GM21576 (cell line): ENCODE data around the gene NAP1L4.

Source experiments
- ATAC-seq: cut with Tn5 transposase; IDR thresholded peaks from one replicate; pipeline ENCODE4 v1.9.1; 2021; ENCODE audit warnings: mild to moderate bottlenecking, moderate library complexity; ENCODE audit not compliant: unreplicated experiment

Gene NAP1L4

DNA sequence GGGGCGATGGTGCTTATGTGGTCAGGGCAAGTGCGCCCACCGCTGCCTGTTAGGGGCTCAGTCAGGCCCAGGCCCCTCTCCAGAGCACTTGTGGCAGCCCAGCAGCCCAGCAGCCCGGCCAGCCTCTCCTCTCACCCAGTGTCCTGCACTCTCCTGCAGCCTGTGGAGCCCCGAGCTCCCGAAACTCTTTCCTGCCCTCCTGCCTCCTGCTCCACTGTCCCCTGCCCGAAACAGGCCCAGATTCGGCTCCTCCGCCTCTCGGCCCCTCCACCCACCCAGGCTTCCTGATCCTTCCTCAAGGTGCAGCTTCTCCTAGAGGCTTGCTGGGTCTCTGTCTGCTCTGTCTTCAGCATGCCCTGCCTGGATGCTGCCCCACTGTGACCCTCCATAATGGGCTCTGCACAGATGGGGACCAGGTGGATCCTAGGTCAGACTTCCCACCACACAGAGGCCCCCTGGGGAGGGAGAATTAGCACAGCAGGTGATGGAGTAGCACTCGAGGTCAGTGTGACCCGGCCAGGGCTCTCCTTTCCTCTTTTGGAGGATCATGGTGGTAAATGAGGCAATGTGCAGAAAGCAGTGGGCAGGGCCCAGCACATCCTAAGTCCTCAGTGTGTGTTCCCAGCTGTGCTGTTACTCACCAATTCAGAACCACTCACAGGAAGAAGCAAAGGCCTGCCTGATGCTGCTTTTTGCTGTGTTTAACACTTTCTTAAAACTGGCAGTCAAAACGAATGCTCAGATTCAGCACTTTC lies 18.6 kb upstream of the NAP1L4 start:
- ATAC-seq = no peak

DNA sequence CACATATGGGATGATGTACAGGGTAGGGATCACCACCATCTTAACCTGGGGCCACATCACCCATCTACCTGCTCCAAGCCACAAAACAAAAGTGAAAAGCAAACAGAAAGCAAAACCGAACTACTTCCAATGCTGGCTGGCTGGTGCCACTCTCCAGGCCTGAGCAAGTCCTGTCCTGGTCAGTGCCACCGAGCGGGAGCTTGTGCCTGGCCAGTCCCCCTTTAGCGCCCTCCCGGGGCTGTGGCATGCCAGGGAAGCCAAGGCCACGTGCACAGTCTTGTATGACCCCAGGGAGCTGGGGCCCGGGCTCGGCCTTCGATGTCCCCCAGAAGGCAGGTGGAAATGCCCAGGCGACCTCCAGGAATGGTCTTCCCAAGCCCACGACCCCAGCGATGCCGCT lies 17.9 kb upstream of the NAP1L4 start:
- no peak for ATAC-seq

DNA sequence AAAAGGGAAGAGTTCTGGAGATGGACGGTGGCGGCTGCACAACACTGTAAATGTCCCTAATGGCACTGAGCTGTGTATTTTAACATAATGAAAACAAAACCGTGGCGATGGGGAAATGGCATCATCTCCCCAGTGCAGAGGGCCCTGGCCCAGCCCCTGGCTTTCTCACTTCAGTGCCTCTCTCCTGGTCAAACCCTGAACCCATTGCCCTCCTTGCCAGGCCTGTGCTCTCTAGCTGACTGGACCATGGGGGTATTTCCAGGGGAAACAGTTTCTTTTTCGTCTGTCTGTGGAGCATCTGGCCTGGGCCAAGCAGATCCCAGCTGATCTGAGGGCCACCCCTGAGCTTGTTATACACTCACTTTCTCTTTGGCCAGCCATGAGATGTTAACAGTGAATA lies 17.4 kb upstream of the NAP1L4 start:
- ATAC-seq = no peak

DNA sequence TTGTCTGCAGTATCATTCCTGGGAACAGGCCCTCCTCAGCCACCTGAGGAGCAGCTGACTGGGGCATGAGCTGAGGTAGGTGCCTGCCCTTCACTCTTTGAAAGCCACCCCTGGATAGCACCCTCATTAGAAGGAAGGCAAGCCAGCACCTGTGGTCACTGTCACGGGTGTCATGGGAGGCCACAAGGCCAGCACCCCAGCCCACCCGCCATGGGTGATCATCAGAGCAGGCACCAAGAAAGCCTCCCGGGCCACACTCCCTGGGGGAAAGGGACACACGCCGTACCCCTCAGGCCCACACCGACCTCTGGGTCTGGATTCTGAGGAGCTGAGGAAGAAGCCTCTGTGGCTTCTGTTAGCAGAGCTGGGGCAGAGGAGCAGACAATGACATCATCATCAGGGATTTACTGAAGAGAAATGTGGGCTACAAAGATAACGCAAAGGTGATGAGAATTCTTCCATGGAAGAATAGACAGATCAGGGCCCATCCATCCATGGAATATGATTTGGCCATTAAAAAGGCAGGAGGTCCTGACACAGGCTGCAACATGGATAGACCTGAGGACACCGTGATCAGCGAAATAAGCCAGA lies 16.7 kb upstream of the NAP1L4 start:
- no peak for ATAC-seq

DNA sequence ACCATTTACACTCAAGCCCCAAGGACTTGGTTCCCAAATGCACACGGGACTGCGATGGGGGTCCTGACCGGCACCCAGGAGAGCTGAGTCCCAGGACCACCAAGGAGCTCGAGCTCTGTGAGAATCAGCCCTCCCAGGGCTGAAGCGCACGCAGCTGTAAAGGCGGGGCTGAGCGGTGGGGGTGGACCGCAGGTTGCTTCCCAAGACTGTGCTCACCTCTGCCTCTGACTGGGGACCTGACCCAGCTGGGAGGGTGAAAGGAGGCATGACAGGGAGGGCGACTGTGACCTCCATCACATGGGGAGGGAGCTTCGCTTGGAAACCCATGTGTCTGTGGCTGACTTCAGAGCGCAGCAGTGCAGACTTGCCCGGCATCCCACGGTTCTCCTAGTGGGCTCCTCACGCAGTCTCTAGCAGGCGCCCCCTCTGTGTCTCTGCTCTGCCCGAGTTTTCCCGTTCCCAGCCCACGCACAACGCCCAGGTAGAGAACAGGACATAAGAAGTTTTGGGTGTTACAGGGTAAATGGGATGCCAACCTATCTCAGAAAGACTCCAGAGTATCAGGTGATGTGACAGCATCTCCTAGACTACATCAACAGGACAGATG lies 15.4 kb upstream of the NAP1L4 start:
- no peak for ATAC-seq

DNA sequence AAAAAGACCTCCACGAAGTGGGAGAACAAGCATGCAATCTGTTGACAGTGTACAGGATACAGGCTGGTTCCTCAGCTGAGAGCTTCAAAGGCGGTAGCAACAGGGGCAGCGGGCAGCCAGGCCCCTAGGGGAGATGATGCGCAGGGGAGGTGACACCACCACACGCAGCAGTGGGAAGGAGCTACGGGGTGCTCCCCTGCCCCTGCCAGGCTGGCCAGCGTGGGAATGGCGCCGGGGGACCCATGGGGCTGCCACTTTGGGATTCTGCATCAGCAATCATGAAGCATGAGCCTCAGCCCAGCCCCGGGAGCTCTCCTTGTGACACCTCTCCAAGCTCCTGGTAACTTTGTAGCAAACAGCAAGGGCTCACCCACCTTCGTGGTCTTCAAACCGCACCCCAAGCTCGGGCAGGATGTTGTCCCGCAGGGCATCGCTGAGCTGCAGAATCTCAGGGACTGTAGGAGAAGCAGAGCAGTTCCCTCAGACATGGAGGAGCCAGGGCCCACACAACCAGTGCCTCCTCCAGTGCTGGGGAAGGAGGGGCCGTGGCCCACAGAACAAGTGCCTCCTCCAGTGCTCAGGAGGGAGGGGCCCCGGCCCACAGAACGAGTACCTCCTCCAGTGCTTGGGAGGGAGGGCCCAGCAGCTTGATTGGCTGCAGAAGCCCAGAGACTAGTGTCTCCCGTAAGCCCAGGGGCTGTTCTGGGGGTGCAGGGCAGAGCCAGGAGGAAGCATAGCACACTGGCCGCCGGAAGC lies 14.6 kb upstream of the NAP1L4 start:
- ATAC-seq = no peak

DNA sequence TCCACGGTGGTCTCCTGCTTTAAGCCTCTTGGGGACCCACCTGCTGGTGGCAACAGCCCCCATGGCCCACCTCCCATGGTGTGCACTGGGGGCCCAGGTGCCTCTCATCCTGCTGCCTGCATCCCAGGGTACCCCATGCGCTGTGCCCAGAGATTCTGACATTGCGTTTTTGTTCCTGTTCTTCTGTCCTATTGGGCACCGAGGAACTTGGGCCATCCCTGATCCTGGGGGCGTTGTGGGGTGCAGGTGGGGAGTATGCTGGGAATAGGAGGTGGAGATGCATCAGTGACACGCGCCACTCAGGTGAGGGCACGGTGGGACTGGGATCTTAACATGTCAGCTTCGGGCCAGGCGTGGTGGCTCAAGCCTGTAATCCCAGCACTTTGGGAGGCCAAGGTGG lies 12.4 kb upstream of the NAP1L4 start:
- ATAC-seq = no peak

DNA sequence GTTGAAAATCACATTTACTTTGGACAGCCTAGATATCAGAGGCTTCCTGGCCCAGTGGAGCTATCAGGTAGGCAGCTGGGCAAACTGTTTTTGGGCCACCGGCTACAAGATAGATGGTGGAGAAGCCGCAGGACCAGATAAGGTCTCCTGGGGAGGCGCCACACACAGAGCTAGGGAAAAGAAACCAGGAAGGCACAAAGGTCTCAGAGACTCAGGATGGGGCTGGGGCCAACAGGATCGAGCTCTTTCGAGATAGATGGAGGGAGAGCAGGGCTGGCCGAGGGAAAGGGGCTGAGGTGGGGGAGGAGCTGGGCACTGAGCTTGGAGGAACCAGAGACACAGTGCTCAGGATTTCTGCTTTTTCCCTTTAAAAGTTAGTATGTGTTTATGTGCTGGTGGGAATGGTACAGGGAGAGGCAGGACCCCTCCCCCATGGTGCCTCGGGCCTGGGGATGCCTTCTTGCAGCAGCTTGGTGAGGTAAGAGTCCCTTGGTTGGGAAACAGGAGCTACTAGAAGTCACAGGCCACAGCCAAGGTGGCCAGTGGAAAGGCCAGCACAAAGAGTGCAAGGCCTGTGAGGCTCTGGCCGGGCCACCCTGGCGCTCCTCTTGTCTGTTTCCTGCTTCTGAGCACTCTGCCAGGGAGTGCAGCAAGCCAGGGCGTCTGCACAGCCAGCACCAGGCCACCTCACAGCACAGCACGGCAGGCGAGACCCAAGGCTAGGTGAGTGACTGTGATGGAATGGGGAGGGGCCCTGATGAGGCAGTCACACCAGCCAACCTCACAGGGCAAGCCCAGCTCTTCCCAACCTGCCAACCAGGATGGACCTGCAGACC lies 11.5 kb upstream of the NAP1L4 start:
- ATAC-seq = no peak

DNA sequence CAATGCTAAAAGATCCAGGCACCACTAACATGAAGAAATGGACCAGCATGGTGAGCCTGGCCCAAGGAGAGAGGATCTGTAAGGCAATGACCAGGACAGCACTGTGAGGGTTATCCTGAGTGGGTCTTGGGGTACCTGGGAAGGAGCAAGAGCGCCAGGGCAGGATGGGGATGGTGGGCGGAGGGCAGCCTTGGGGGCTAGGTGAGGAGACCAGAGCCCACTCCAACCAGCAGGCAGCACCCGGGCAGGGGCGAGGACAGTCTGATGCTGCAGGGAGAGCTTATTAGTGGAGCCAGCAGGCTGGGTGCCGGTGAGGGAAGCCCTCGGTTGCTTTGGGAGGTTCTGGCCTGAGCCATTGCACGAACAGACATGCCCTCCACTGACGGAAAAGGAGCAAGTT lies 10.7 kb upstream of the NAP1L4 start:
- no peak for ATAC-seq

DNA sequence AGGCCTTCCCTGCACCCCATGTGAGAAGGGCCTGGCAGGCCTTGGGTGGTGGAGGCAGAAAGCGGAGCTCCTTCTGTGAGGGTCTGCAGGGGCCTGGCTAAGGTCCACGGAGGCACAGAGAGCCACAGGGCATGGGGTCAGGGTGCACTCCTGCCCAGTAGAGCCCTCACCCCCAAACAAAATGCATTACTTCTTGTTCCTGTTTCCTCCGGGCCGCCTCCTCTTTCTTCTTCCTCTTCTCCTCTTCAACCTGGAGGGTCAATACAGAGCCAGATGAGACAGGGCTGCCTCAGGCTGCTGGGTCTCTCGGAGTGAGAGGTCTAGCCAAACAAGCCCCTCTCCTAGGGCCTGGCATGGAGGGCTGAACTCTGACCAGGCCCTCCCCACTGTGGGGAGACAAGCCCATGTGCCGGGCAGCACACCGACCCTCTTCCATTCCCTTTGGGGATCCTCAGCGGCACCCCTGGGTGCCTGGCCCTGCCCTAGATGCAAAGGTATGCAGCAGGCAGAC lies 10.3 kb upstream of the NAP1L4 start:
- no peak for ATAC-seq

DNA sequence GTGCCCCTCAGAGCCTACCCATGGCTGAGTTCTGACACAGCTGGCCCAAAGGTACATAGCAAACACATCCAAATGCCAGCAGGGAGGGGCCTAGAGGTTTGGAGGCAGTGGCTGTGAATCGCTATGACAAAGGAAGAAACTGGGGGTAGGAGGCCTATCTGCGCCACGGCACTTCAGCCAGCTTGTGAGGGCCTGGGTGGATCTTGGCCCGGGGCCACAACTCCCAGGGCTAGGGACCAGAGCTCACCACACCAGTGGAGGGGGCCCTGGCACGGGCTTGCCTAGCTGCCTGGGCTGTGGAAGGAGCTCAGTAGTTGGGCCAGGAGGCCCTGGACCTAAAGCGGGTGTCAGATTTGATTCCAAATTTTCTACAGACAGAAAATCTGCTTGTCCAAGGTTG lies 9.4 kb upstream of the NAP1L4 start:
- no peak for ATAC-seq

DNA sequence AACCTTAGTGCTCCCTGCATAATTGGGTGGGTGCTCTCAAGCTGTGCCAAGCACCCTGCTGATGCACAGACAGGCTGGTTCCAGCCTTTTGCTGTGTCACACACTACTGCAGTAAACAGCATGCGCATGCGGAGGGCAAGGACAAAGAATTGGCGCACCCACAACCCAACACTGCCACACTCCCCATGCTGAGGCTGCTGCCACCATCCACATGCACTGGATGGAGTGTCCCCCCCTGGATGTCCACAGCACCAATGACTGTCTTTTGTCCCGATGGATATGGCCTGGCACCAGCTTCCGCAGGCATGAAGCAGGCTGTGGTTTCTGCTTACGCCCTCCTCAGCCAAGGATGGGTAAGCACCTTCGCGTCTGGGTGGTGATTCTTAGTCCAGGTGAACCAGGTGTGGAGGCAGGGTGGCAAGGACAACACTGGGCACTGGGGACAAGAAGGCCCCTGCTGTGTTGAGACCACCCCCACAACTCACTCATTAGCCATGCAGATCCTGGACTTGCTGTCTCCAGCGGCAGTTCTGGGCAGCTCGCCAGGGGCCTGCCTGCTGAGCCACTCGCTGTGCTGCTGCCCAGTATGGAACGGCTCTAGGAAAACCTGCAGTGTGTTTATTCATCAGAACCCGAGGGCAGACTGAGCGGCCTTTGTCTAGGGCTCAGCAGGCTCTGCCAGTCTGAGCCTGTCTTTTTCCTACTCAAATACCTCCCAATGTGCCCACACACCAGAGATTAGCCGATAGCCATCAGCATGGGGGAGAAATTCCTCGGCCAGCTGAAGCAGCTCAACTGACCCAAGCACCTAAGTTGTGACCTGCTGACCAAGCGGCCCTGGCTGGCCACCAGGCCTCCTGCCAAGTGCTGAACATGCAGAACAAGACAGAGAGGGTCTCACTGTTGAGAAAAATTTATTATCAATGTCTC lies 8.2 kb upstream of the NAP1L4 start:
- ATAC-seq = no peak

DNA sequence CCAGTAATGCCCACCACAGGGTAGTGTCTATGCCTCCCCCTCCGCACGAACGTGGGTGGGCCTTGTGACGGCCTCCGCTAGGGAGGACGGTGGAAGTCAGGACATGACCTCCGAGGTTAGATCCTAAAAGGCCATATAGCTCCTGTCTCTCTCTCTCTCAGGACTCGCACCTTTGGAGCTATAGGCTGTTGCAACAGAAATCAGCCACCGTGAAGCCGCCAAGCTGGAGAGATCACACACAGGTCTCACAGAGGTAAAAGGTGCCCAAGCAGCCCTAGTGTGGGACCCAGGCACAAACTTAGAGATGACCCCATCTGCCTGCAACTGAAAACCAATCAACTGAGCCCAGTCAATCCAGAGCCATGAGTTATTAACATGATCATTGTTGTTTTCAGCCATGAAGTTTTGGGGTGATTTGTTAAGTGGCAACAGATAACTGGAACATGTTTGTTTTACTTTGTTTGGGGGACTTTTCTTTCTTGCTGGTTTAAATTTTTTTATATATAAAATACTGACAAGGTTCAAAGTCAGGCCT lies 7.4 kb upstream of the NAP1L4 start:
- no peak for ATAC-seq

DNA sequence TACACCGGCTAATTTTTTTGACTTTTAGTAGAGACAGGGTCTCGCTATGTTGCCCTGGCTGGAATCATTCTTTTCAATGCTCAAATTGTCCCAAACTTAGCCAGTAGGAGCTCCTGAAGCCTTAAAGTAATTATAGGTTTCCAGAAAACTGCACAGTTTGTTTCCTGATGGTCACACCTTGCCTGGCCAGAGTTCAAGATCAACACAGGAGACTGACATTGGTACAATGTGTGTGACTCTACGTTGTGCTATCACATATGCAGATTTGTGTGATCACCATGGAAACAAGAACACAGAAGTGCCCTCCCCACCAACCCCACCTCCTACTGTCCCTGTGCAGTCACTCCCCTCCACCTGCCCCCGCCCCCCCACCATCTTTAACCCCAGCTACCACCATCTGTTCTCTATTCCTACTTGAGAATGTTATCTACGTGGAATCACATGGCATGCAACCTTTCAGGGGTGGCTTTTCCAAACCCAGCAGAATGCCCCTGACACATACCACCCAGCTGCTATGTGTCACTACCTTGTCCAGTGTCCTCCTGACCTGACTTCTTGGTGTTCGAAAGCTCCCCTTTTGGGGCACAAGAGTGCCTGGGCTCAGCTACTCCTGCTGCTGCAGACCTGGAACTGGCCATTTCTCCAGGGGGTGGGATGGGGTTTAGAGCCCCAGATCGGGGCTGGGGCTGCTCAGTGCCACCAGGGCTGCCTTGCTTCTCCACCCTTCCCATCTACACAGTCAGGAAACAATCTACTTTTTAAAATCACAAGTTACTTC lies 6.1 kb upstream of the NAP1L4 start:
- no peak for ATAC-seq

DNA sequence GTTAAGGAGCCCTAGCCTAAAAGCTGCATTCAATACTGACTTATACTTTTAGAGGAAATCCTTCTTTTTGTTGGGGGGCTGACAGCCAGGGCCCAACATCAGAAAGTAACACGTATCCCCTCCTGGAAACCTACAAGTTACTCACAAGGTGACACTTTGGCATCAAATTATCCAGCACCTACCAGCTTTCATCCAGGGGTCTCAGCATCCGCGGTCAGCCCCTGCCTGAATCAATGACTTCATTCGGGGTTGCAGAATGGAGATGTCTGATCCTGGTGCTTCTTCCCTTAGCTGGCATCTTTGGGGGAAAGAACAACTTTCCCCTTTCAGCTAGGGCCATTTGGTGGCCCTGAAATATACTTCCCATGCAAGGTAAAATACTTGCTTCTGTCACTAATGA lies 5.3 kb upstream of the NAP1L4 start:
- ATAC-seq = no peak

DNA sequence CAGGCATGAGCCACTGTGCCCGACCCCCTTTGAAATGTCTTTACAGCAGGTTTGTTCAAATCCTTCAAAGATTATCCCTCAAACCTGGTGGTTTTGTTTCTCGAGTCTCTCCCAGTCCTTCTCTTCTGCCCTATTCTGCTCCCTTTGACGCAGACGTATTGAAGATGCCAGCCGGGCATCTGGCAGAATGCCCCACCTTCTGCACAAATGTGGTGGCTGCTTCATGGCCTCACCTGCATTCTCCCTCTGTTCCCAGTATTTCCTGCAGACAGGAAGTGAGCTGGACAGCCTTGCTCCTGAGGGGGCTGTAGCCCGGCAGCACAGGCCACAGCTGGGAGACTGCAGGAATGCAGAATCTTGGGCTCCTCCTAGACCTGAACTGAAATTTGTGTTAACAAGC lies 4.8 kb upstream of the NAP1L4 start:
- no peak for ATAC-seq

DNA sequence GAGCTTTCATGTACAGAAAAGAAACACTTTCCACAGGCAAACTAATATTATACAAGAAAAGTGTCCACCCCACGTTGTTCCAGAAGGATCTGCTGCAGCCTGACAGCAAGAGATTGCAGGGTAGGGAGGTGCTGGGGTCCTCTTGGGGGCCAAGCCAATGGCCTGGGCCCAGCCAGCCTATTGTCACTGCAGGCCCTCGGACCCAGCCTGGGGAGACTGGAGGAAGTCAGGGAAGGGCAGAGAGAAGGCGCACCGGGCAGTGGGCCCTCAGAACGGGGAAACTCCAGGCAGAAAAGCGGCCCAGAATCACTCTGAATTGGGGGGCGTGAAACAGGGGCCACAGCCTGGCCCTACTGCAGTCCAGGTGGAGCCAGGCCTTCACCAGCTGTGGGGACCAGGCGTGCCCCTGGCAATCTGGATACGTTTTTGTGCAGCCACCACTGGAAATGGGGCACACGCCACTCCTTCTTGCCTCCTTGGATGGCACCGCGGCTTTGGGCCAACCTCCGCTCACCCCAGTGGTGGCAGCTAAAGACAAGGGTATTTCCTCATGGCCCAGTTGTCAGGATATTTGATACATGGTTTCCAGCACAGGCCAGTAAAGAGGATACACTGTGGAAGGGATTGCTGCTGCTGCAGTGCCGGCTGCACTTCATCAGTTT lies 3.9 kb upstream of the NAP1L4 start:
- no peak for ATAC-seq

DNA sequence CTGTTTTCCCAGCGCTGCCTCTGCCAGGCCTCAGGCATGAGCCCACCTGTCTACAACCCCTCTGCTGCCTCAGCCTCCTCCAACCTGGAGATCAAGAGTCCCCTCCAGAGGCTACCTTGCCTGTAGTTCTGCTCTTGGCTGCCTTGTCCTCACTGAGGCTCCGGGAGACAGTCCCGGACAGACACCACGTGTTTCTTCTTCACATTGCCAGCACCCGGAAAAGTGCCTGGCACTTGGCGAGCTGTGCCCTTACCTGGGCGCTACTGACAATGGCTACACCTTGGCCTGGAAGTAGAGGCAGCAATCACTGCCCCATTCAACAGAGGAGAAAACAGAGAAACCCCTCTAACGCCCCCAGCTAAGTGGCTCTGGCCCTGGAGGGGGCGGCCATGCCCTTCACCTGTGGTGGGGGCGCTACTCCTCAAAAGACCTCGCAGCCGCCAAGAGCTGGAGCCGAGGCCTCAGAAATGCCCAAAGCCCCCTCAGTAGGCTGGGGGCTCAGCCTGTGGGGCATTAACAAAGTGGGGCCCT lies 3.0 kb upstream of the NAP1L4 start:
- no peak for ATAC-seq
